Eye (tissue), 1 donor: ENCODE results near the gene LEF1.

ENCODE experiments used
- DNase-seq: peaks from one replicate; pipeline ENCODE4 v3.0.0-alpha.2; 2015

Gene LEF1

DNA sequence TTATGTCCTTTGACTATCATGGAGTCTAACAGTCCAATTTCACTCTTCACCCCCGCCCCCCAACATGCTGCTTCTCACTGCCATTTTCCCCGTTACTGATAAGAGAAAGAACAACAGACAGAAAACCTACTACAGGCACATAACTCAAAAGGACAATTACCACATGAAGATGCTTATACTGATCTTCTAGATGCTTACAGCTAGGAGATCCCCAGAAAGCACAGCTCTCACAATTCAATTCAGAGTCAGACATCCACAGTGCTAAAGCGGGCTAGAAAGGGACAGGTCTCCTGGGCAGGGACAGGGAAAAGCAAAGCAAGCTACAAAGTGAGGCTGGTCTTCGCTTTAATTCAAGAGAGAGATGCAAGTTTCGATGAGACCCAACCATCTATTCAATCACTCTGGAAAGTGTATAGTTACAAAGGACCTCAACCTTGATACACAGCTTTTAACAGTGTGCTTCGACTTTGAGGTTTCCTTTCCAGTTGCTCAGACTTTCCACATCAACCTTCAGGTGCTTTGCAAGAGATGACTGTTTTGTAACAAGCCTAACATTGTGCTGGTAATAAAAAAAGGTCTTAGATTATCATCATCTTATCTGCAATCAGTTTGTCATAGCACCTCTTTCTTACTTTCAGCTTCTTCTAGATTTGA lies 60.9 kb downstream of the LEF1 start:
- DNase-seq, result no peak

DNA sequence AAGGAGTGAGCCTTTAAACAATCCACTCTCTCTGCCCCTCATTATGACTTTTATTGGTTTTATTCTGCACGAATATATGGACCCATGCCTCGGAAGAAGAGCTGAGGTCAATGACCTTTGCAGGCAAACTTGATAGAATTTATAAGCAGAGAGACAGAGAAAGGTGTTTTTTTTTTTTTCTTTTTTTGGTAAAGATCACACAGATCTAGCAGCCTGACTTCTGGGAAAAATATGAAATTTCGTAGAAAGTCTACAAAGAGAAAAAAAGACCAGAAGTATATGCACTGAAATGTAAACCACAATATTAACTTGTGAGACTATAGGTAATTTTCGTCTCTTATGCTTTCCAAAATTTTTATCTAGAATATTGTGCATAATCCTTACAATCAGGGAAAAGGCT lies 61.6 kb downstream of the LEF1 start:
- no peak for DNase-seq

DNA sequence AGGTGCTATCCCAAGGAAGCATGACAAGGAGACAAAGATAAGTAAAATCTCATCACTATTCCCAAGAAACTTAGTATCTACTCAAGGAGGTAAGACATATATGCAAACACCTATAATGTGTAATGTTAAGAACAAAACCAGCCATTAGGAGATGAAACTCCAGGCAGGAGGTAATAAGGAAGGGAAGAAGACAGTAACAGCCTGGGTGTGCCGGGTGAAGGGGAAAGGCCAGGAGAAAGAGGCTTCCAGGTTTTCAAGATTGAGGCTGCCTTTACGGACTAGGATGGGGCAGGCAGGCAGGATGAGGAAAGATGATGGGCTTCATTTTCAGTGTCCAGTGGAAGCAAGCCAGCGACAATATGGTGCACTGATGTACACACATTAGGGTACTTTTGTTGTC lies 62.5 kb downstream of the LEF1 start:
- DNase-seq, result no peak

DNA sequence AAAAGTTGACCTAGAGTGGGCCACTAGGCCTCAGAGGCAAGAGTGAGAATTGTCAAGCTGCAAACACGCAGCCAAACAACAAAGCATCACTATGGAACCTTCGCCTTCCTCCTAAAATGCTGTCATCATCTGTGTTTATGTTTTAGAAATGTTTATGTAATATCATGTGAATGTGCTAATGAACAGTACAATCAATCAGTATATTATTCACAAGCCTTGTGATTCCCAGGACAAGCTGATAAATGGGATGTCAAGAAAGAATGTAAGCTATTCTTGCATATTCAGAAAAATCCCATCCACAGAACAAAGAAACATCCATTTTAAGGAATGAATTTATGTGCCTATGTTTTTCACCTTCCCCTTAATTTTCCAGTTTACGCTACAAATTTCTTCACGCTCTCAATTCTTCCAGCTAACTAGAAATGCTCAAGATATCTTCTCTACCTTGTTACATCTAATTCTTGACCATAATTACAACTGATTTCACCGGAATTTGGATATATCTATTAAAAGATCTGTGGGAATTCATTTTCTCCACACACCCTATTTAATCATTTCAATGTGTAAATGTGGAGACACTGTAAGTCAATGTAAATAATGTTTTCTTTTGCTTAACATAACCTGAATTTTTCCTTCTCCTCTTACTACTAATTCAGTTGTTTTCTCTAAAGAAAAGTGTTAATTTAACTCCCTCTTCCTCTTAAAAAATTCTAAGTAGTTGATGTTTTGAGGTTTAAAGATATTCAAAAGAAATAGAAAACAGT lies 65.5 kb downstream of the LEF1 start:
- DNase-seq, result no peak

DNA sequence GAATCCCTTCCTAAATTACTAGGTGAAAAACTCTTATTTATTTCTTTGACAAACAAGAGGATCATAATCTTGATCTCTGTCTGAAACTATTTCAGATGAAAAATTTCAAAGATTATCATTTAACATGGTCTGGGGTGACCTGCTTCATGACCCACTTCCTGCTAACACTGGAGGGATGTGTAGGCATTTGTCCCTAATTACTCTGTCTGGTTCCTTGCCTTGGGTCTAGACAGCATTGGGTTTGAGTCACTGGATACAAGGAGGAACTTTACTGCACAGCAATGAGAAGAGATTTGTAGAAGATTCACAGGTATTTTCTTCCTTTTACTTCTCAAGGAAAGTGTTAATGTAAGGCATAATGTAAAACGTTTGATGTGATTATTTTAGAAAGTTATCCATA lies 67.9 kb downstream of the LEF1 start:
- DNase-seq, result no peak

DNA sequence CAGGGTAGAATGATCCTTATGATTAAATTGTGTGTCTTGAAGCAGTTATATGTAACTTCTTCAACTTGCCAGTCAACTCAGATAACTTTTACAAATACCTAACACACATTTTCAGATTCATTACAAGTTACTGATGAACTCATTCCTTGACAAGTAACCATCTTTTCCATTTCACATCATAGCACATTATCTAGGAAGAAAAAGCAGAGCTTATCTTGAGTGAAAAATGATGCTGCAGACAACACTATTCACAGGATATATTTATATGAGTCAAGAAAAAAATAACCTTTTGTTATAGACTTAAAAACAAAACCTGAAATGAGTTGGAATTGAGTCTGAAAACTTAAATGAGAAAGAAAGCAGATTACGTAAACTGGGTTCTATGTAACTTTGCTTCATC lies 68.9 kb downstream of the LEF1 start:
- DNase-seq, result no peak

DNA sequence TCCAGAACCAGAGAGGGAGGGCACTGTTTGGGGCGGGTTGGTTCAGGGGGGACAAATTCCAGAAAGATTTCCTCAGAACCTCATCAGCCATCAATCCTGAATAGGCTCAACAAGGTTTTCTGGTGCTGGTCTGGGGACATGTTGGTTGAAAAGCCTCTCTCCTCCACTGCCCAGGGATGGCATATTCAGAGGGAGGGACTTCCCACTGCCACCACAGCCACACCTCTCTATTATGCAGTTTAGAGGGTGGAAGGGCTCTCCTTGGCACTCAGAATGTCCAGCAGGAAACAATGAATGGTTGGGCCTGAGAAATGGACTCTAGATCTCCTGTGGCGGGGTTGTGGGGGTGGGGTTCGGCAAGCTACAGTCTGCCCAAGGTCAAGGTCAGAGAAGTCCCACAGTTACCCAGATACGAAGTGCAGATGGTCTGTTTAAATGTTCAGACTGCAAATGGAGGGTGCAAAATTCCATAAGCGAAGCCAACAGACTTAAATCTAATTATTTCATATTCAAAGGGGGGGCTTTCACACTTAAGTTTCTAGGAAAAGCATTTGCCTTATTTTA lies 70.7 kb downstream of the LEF1 start:
- no peak for DNase-seq

DNA sequence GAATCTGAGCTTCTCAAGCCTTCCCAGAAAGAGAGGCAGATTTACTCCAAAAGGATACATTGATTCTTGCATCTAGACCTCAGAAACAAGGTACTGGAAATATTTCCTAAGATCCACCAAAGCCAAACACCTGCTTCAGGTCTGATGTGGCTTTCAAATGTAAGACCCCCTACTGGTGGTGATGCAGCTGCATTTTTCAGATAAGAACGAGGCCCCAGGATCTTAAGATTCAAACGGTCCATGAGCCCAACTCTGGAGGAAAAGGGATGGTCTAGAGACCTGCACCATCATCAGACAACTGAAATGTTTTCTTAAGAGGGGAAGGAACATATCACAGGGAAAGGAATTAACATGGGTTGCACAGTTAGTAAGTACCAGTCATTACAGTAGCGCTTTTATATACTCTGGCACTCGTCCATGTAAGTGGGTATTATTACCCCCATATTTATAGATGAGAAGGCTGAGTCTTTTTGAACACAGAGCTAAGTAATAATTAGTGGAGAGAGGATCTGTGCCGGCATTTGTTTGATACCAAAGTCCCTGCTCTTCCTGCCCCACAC lies 73.7 kb downstream of the LEF1 start:
- no peak for DNase-seq

DNA sequence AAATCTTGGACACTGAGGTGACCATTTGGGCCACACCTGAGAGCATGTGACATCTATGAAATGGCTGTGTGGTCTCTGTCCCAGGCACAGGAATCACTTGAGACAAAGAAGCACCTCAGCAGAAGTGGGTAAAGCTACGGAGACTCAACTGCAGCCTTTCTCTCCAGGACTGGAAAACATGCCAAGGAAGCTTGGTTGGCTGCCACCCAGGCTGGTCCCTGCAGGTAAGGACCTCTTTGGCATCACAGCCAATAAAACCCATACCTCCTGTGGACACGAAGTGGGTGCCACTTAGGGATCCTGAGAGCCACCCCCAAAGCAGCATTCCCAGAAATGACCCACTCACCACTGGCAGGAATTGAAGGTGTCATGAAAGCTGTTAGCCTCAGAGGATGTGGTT lies 74.6 kb downstream of the LEF1 start:
- no peak for DNase-seq

DNA sequence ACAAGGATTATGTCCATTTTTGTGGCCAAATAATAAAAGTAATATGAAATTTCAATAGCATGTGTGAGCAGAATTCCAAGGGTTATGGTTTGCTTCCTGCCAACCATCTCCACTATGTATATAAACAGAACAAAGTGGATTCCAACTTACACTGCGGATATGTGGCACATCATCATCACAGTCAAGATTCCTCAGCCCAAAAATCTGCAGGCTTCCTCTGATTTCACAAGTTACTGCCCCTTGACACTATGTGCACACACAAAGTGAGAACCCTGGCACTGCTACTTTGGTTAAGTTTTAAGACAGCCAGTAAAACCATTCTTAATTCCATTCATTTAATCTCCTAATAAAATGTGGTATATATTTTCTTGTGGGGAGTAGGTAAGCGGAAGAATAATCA lies 76.4 kb downstream of the LEF1 start:
- DNase-seq, result no peak

DNA sequence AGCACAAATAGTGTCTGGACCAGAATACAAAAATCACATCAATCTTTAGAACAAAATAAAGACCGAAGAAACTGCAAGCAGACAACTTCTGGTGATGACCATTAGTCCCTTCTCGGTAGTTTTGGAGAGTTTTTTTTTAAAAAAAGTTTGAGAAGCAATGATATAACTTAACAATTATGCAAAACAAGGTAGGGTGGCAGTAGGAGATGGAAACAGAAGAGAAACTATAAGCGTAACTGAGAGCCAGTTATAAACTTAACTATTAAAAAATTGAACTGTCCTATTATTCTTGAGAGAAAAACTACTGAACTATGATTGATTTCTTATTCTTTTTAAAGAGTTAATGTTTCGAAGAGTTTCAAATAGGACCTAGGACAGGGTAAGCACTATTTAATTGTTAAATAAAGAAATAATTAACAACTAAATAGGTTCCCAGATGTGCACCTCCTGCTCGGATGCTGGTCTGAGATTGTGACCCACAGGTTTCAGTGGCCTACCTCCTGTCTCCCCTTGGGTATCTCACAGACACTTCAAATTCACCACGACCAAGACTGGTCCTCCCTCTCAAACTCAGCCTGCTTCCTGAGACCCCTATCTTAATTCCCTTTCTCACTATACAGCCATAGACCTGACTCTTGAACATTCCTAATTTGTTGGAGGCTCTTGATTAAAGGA lies 81.3 kb downstream of the LEF1 start:
- no peak for DNase-seq

DNA sequence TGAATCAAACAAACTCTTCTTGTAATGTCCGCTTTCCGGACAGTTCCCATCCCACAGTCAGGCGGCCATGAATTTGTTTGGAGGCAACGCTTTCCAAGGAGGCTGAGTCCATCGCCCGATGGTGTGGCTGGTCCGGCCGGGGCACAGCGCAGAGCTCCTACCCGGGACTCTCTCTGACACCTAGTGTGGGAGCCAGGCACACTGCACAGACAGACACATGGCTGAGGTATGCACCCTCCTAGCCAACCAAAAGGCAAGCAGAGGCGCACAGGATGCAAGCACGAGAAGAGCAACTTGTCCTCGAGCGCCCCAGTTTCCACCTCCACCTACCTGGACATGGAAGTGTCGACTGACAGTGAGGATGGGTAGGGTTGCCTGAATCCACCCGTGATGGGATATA lies 87.5 kb downstream of the LEF1 start:
- DNase-seq, result no peak

DNA sequence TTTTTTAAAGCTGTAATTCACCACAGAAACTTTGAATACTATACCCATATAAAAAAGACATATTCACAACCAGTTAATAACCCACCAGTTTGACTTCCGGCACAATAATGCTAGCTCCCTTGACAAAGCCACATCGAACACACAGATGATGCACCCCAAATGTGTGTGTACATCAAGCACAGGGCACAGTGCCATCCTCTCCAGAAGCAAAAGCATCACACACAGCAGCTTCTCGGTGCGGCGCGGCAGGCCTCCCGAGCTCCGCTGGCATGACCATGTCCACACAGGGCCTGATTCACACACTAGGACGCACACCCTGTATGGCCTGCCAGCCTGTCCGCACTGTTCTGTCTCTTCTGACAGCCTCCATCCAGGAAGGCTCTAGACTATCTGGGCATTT lies 88.0 kb downstream of the LEF1 start:
- DNase-seq, result no peak

DNA sequence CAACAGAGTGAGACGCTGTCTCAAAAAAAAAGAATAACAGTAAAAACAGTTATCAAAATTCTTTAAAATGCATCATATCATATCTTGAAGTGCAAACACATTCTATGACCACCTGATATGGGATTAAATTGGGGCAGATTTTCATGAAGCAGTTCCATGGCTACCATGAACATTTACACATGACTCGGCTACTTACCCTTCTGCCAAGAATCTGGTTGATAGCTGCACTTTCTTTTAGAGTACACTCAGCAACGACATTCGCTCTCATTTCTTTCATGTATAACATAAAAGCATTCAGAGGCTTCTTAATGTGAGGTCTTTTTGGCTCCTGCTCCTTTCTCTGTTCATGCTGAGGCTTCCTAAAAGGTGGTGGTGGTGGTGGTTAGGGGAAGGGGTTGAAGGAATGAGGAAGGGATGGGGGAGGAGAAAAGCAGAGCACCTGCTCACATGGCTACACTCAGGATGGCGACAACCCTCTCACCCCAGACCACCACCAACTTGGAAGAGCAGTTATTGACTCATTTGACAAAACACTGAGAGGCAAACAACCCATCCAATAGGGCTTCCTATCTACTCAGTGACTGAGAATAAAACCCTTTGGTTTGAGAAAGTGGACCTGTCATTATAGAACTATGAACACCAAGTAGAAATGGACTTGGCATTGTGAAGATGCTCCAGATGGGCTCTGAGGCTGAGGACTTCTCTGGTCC lies 90.6 kb downstream of the LEF1 start:
- no peak for DNase-seq

DNA sequence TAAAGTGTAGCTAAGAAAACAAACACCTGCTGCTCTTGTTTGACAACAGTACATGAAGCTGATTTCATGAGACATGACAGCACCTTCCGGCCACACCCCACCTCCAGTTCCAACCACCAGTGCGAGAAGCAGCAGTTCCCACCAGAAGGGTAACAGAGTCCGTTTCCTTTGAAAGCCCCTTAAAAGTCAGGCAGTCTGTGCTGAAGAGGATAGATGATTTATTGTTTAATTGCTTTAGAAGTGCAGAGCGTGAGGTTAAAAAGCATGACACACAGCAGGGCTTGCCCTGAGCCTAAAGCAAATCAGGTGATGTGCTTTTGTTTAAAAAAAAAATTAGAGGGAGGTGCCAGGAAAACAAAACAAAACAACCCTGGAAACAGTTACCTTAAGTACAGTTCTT lies 96.4 kb downstream of the LEF1 start:
- no peak for DNase-seq

DNA sequence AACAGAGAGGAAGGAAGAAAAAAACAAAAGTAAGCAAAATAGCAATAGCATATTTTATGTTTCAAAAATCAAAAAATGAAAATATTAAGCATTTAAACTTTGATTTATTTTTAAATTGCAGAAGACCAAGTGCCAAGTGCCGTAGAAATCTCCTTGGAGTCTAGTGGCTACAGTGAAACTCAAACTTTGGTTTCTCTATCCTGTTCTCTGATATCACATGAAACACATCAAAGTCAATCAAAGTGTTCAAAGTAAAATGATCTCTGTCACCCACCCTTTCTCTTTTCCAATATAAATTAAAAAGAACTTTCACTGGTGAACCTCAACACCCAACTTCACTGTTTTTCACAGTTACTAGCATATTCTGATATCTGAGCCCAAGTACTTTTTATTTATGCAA lies 98.0 kb downstream of the LEF1 start:
- DNase-seq, result no peak

DNA sequence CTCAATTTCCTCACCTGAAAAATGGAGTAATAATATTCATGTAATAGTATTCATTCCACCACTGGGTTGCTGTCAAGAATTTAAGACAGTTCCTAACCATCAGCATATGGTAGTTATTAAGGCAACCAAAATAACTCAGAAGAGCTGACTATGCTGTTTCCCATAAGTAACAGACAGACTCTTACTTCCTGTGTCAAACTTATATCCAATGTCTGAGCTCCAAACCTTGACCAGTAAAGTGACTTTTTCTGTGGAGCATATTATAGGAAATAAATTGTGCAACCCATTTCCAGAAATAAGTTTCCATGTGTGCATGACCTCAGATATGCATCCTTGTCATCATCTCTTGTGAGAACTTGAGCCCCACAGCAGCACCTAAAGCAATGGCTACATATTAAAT lies 100.3 kb downstream of the LEF1 start:
- no peak for DNase-seq

DNA sequence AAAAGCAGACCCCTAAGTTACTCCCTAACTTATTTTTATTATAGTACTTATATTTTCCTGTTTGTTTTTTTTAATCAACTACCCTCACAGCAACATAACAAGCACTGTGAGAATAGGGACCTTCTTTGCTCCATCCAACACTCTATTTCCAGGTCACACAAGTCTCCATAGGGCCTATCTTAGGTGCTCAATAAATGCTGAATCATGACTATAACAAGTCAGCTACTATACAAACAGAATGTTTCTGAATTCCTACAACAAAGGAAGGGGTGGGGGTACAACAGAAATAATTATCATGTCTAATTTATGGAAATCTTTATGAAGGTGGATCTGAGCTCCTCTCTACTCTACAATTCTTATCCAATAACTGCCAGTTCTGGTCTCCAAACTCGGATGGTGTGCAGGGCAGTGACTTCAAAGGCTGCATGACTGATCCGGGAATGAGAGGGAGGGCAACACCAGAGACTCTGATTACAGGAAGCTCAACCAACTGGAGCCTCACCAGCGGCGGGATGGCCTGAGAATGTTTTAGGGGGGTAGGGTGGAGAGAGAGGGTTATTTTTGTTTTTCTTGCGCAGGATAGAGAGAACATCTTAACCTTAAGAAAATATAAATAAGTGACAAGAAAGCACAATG lies 107.9 kb downstream of the LEF1 start:
- DNase-seq, result no peak

DNA sequence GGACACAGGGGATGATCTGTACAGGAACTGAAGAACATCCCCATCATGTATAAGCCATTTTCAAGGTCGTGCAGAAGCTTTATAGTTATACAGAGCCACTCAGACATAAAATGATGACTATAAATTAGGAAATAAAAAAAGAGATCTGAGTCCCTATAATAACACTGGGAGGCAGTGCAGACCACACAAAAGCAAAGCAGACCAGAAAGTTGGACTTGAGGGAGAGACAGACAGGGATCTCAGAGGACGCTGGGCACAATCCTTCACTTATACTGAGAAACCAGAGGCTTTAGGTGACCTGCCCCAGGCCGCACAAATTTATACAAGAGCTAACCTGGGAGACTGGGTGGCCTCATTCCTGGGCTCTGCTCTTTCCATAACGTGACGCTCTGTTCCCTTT lies 108.6 kb downstream of the LEF1 start:
- peak; percentile 67 for DNase-seq

DNA sequence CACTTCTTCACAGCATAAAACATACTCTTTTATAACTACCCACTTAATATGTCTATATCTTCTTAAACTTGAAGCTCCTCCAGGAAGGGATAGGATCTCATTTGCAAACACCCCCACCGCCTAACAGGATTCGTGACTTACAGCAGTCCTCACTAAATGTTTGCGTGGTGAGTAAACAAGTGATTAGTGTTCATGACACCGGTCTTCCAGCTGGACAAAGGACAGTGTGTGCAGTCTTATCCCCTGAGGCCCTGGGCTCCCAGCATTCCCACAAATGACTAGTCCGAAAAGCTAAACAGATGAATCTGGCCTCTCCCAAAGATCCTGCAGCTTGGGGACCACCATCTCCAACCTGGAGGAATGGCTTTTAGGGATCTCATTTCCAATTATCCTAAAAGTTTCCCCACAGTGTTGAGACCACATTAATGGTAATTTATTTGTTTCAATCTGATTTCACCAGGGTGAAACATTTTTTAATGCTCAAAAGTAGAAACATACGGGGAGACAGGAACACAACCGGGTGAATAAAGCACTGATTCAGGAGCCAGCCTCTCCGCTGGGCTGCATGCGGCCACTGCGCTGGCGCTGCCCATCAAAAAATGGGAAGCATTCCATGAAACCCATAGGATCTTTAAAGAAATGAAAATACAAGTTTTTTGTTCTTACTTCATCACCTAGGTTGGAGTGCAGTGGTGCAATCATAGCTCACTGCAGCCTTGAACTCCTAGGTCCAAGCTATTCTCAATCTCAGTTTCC lies 109.9 kb downstream of the LEF1 start:
- DNase-seq, result no peak

DNA sequence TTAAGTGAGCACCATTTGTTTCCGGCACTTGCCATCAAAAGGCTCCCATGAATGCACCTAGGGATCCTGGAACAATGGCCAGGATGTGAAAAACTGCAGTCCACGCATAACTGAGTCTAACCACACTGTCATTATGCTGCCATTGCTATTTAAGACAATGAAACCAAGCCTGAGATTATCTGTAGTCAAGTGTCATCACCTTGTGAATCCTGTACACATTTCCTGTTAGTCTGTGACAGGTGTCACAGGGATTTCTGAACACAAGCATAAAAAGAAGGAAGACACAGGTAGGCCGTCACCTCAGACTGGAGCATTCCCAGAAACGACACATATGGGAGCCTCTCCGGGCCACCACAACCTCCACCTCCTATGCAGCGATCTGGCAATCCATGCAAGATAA lies 112.3 kb downstream of the LEF1 start:
- DNase-seq, result no peak

DNA sequence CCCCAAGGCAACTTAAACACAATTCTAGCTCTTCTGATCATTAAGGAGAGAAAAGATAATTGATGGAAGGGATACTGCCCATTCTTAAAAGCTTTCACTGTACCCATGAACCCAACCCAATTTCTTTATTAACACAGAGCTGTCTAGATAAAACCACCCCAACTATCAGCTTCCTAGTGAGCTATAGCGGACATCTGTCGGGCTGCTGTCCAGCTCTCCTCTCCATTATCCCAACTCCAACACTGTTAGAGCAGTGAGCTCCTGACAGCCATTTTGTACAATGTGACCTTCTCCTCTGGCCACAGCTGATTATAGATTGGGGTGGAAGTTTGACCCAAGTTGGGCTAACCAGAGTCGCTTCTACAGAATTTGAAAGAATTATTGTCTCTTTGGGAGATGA lies 112.9 kb downstream of the LEF1 start:
- no peak for DNase-seq
